K562 (cell line): ENCODE results near the gene ZDHHC3. TPM values are rescaled to one million over a fixed set of nuclear protein-coding genes. Genes with fewer than 3 reads are reported as not detected.

Experiments
- C11orf30 ChIP-seq: fragments of 450-650 bp; IDR thresholded peaks from 2 replicates; pipeline ENCODE4 v1.6.1; 2016; ENCODE audit warnings: low read depth, mild to moderate bottlenecking
- CAMTA2 ChIP-seq: fragments of 250-450 bp; sonication (Bioruptor Pico); conservative IDR thresholded peaks from 2 replicates; pipeline ENCODE4 v1.5.1; 2022
- CREB3 ChIP-seq: fragments of 450-650 bp; conservative IDR thresholded peaks from 2 replicates; pipeline ENCODE4 v1.6.1; 2016; ENCODE audit warnings: missing genetic modification characterization, low read depth, mild to moderate bottlenecking, missing compliant biosample characterization, moderate library complexity
- CXXC5 ChIP-seq: fragments of 250-450 bp; sonication (Bioruptor Pico); IDR thresholded peaks from 2 replicates; pipeline ENCODE4 v1.8.0; 2022; ENCODE audit warnings: inconsistent platforms, mild to moderate bottlenecking, moderate library complexity
- ELK1 ChIP-seq: sonication (generic); formaldehyde crosslinking; IDR thresholded peaks from 2 replicates; pipeline ENCODE4 v1.8.1; 2022; ENCODE audit warnings: missing genetic modification reagents
- FIP1L1 ChIP-seq: fragments of 200-400 bp; formaldehyde crosslinking; IDR thresholded peaks from 2 replicates; pipeline ENCODE4 v1.6.1; 2018; ENCODE audit warnings: mild to moderate bottlenecking, low read depth, low read length; ENCODE audit not compliant: poor library complexity, severe bottlenecking
- HNRNPL ChIP-seq: fragments of 200-400 bp; formaldehyde crosslinking; IDR thresholded peaks from 2 replicates; pipeline ENCODE4 v1.6.1; 2017; ENCODE audit warnings: low read depth, mild to moderate bottlenecking, low read length
- MTA1 ChIP-seq: fragments of 450-650 bp; IDR thresholded peaks from 2 replicates; pipeline ENCODE4 v1.6.1; 2017; ENCODE audit warnings: borderline replicate concordance
- NFIC ChIP-seq: fragments of 450-650 bp; IDR thresholded peaks from 2 replicates; pipeline ENCODE4 v1.6.1; 2017; ENCODE audit warnings: mild to moderate bottlenecking, inconsistent platforms
- RCOR1 ChIP-seq, 2 experiments: IDR thresholded peaks; 2 replicates each; pipeline ENCODE4 v1.6.1; 2012; ENCODE audit warnings: low read depth in 2 of 2, low read length in 2 of 2, borderline replicate concordance in 1 of 2, improper control_type of control experiment in 1 of 2
- SMARCE1 ChIP-seq: fragments of 450-650 bp; IDR thresholded peaks from 2 replicates; pipeline ENCODE4 v1.7.1; 2016; ENCODE audit warnings: mild to moderate bottlenecking
- SPI1 ChIP-seq: IDR thresholded peaks from 2 replicates; pipeline ENCODE4 v1.6.1; 2011; ENCODE audit warnings: low read depth, low read length, control low read depth, borderline replicate concordance
- SREBF1 ChIP-seq: fragments of 150-350 bp; IDR thresholded peaks from 2 replicates; pipeline ENCODE4 v1.6.1; 2014; ENCODE audit warnings: antibody characterized with exemption, low read depth, low read length, borderline replicate concordance
- TCFL5 ChIP-seq: fragments of 250-450 bp; sonication (Bioruptor Pico); conservative IDR thresholded peaks from 2 replicates; pipeline ENCODE4 v1.6.1; 2021; ENCODE audit warnings: mild to moderate bottlenecking, moderate library complexity, matching md5 sums
- THAP12 ChIP-seq: fragments of 250-450 bp; sonication (Bioruptor Pico); IDR thresholded peaks from 2 replicates; pipeline ENCODE4 v1.9.0; 2021; ENCODE audit warnings: mild to moderate bottlenecking, inconsistent platforms
- ZNF263 ChIP-seq: sonication (generic); formaldehyde crosslinking; IDR thresholded peaks from 2 replicates; pipeline ENCODE4 v1.8.0; 2022; ENCODE audit warnings: mild to moderate bottlenecking, missing genetic modification reagents, borderline replicate concordance
- ZNF431 ChIP-seq: sonication (generic); formaldehyde crosslinking; IDR thresholded peaks from 2 replicates; pipeline ENCODE4 v1.8.0; 2022; ENCODE audit warnings: mild to moderate bottlenecking, missing genetic modification reagents
- ZNF586 ChIP-seq: fragments of 450-650 bp; formaldehyde crosslinking; conservative IDR thresholded peaks from 2 replicates; pipeline ENCODE4 v1.4.0; 2020; ENCODE audit warnings: mild to moderate bottlenecking, moderate library complexity
- polyA plus RNA-seq, 8 experiments: library from polyadenylated mRNA; depleted of rRNA in 4 of 8; stranded (reverse) in 5 of 8; unstranded in 3 of 8; fragments of >200 nt; fragmentation: Nextera tagmentation in 2 of 8; fragmentation: Illumina TruSeq in 1 of 8; extraction: Ambion mirVana in 2 of 8; extraction: Trizol in 1 of 8; gene quantifications; 2 replicates each; pipeline versions ENCODE4 v1.2.1 to v1.2.3, GENCODE V29; 2011 to 2014; ENCODE audit warnings: inconsistent platforms in 1 of 8, missing spikeins in 1 of 8
- total RNA-seq, 7 experiments: library from RNA; depleted of rRNA in 6 of 7; stranded (reverse); fragments of >200 nt in 6 of 7; fragmentation: Illumina TruSeq in 2 of 7; extraction: Trizol in 2 of 7; gene quantifications; 2 replicates each; pipeline versions ENCODE4 v1.2.1 to v1.2.3, GENCODE V29; 2011 to 2021; ENCODE audit warnings: low replicate concordance in 1 of 7
- TF ChIP-seq, protein P1 (sequence below), 2 experiments: fragments of 450-650 bp; IDR thresholded peaks; 2 replicates each; pipeline ENCODE4 v1.6.1; 2018; ENCODE audit warnings: mild to moderate bottlenecking in 2 of 2, low read depth in 1 of 2; ENCODE audit not compliant: partially characterized antibody in 2 of 2

ZDHHC3 gene
- total and polyA plus RNA-seq, 9 of the 15 experiments (the other 6 are each of a cell fraction or from before 2014, with no cell fraction given): 10.3 to 120 (median 67.2) TPM

DNA sequence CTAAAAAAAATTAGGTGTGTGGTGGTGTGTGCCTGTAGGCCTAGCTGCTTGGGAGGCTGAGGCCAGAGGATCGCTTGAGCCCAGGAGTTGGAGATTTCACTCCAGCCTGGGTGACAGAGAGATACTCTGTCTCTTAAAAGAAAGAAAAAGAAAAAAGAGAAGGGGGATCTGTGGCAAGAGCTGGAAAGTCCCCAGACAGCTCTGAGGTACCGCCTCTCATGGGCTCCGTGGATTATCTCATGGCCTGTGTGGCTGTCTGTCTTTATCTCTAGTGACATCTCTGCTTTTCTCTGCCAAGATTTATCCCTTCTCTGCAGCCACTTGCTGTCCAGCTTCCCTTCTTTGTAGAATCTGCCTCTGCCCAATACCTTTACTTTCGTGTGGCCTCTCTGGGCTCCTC lies 5.8 kb upstream of the ZDHHC3 start (continued):
- TF ChIP-seq ZNF263 (no peak), SPI1 (no peak), TCFL5 (CRISPR knock-in tag) (no peak), ELK1 (CRISPR knock-in tag) (no peak), CREB3 (tag) (0 out of 2 replicates have a peak, but pooled peaks have one; percentile 23), HNRNPL (no peak), THAP12 (CRISPR knock-in tag) (no peak), MTA1 (no peak), CAMTA2 (CRISPR knock-in tag) (no peak), FIP1L1 (no peak), ZNF586 (CRISPR knock-in tag) (no peak), ZNF431 (no peak), SREBF1 (no peak), NFIC (no peak), CXXC5 (peak; percentile 7; the same call in 1 of the 2 replicates), C11orf30 (no peak), SMARCE1 (no peak; the same call in 1 of the 2 replicates), RCOR1 (IDR thresholded peaks at IDR 0.05; ENCODE audit: borderline replicate concordance in 1 of 2, low read depth in 2 of 2, low read length in 2 of 2) (peak in 1 of 2 experiments; percentile 50; a peak in 1 of 4 replicates)
- TF ChIP-seq, protein P1, sequence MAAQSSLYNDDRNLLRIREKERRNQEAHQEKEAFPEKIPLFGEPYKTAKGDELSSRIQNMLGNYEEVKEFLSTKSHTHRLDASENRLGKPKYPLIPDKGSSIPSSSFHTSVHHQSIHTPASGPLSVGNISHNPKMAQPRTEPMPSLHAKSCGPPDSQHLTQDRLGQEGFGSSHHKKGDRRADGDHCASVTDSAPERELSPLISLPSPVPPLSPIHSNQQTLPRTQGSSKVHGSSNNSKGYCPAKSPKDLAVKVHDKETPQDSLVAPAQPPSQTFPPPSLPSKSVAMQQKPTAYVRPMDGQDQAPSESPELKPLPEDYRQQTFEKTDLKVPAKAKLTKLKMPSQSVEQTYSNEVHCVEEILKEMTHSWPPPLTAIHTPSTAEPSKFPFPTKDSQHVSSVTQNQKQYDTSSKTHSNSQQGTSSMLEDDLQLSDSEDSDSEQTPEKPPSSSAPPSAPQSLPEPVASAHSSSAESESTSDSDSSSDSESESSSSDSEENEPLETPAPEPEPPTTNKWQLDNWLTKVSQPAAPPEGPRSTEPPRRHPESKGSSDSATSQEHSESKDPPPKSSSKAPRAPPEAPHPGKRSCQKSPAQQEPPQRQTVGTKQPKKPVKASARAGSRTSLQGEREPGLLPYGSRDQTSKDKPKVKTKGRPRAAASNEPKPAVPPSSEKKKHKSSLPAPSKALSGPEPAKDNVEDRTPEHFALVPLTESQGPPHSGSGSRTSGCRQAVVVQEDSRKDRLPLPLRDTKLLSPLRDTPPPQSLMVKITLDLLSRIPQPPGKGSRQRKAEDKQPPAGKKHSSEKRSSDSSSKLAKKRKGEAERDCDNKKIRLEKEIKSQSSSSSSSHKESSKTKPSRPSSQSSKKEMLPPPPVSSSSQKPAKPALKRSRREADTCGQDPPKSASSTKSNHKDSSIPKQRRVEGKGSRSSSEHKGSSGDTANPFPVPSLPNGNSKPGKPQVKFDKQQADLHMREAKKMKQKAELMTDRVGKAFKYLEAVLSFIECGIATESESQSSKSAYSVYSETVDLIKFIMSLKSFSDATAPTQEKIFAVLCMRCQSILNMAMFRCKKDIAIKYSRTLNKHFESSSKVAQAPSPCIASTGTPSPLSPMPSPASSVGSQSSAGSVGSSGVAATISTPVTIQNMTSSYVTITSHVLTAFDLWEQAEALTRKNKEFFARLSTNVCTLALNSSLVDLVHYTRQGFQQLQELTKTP (IDR thresholded peaks at IDR 0.05; ENCODE audit: low read depth in 1 of 2, partially characterized antibody in 2 of 2): no peak
